Stimulated activated CD4-positive, alpha-beta T cell treated with anti-CD3 and anti-CD28 coated beads, Interleukin-4, amount 100 ng/mL, for 1 hour (primary cell): Measurements from ENCODE around the gene FLNB.

Experiments used
- DNase-seq: peaks from one replicate; pipeline ENCODE4 v3.0.0-alpha.2; 2020

The FLNB gene

DNA sequence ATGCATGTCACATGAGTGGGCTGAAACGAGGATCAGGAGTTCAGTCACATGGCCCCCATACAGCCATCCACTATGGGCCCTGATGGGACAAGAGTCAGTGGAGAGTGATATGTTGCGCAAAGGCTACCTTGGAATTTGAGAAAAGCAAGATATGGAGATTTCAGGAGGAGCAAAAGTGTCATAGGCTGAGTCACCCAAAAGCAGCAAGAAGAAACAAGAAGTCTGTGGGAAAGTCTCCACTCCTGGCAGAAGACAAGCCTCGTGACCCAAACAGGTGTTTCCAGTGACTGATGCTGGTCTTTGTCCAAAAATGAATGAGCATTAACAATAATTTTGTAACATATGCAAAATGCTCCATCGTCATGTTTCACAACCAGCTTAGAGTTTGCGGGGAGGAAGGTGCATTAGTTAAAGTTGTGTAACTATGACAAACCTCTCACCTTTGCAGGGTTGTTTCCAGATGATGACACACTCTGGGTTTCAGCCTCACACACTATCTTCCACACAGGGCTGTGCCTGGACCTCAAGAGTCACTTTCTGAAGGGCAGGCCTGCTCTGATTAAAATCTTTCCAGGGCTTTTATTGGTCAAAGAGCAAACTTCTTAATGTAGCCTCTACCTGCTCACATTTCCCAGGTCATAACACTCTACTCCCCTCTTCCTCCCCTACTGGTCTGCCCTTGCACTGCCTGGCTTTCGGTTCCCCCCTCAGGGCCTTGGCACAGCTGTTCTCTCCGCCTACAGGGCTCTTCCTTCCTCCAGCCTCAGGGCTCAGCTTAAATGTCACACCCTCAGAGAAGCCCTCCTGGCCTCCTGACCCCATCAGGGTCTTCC lies 206.5 kb downstream of the FLNB start:
- no peak for DNase-seq

DNA sequence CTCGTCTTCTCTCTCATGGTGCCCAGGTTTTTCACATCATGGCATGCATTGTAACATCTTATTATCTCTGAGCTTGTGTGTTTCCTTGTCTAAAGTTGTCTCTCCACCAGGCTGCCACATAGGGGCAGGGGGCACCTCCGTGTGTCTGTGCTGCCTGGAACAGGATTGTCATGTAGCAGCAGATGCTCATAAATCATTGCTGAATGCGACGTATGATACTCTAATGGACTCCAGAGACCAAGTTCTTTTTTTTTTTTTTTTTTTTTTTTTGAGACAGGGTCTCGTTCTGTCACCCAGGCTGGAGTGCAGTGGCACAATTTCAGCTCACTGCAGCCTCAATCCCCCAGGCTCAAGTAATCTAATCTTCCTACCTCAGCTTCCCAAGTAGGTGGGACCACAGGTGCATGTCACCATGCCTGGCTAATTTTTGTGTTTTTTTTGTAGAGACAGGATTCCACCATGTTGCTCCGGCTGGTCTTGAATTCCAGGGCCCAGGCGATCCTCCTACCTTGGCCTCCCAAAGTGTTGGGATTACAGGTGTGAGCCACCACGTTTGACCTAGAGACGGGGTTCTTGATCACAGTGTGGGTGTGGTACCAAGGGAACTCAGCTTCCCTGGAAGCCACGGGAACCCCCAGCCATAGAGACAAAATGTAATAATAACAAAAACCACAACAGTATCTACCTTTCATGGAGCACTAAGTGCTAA lies 207.2 kb downstream of the FLNB start:
- no peak for DNase-seq

DNA sequence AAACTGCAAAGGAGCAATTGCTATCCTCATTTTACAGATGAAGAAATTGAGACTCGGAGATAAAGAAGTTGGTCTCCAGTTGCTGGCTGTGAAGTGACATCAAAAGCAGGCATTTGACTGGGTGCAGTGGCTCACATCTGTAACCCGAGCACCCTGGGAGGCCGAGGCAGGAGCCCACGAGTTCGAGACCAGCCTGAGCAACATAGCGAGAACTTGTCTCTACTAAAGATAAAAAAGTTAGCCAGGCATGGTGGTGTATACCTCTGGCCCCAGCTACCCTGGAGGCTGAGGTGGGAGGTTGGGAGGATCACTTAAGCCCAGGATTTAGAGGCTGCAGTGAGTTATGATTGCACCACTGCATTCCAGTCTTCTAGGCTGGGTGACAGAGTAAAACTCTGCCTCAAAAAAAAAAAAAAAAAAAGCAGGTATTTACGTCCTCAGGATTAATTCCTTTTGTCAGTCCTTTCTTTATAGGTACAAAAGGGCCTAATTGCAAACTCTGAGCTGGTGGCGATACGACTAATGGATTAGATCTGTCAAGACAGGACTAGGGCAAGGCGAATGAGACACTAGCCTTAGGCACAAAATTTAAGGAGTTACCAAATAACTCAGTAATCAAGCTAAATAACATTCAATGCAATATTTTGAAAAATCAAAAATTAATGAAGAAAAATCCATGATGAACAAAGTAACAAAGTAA lies 208.4 kb downstream of the FLNB start:
- no peak for DNase-seq

DNA sequence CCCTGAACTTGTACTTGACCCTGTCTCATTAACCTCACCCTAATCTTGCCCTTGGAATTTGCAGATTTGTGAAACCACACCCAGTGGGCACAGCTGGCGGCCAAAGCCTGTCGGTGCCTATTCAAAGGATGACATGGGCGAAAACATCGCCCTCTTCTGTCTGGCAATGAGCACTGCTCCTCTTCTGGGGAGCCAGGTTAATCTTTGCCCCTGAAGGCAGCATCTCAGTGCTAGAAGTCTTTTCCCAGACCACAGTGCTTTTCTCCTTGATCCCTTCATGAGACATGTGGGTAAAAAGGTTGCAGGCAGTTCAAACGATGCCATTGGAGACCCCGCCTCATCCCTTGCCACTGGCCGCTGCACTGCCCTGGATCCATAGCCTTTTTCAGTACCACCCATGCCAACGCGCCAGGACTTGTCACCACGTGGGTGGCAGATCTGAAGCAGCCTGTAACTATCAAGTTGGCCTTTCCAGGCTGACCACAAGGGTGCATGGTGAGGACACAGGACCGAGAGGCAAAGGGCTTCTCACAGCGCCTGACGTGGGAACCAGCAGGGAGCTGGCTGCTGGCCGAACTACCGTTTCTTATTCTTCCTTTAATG lies 209.1 kb downstream of the FLNB start:
- peak; percentile 40 for DNase-seq

DNA sequence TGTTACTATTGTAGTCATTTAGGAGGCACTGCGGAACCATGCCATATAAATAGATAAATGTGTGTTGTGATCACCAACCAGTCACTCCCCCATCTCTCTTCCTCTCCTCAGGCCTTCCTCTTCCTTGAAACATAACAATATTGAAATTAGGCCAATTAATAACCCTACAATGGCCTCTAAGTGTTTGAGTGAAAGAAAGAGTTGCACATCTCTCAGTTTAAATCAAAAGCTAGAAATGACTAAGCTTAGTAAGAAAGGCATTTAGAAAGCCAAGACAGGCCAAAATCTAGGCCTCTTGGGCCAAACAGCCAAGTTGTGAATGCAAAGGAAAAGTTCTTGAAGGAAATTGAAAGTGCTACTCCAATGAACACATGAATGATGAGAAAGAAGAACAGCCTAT lies 210.7 kb downstream of the FLNB start:
- DNase-seq, result no peak
